GM23248 (cell line): ENCODE results near the gene TMEM158. TPM values are rescaled to one million over a fixed set of nuclear protein-coding genes. Genes with fewer than 3 reads are reported as not detected.

Experiments
- DNase-seq: peaks from one replicate; pipeline ENCODE4 v3.0.0-alpha.2; 2015
- H2AFZ ChIP-seq: fragments of 200-600 bp; sonication (generic); 2 replicates; pipeline ENCODE4 v1.6.1; 2016; ENCODE audit warnings: antibody characterized with exemption
- H3F3A ChIP-seq: fragments of 200-600 bp; sonication (generic); 2 replicates; pipeline ENCODE4 v1.6.1; 2016; ENCODE audit warnings: mild to moderate bottlenecking, antibody characterized with exemption, mixed run types; ENCODE audit not compliant: insufficient read depth
- H3K27ac ChIP-seq: fragments of 200-600 bp; sonication (generic); 2 replicates; pipeline ENCODE4 v1.5.1; 2016; ENCODE audit warnings: mild to moderate bottlenecking
- H3K27me3 ChIP-seq: fragments of 200-600 bp; sonication (generic); replicated peaks from 2 replicates; pipeline ENCODE4 v1.6.1; 2016; ENCODE audit warnings: mild to moderate bottlenecking; ENCODE audit not compliant: insufficient read depth
- H3K36me3 ChIP-seq: fragments of 200-600 bp; sonication (generic); 2 replicates; pipeline ENCODE4 v1.6.1; 2016; ENCODE audit warnings: low read depth, mild to moderate bottlenecking
- H3K4me1 ChIP-seq: fragments of 200-600 bp; sonication (generic); 2 replicates; pipeline ENCODE4 v1.6.1; 2016; ENCODE audit warnings: mild to moderate bottlenecking; ENCODE audit not compliant: insufficient read depth
- H3K4me2 ChIP-seq: fragments of 200-600 bp; sonication (generic); one replicate; pipeline ENCODE4 v1.6.1; 2016; ENCODE audit warnings: mild to moderate bottlenecking; ENCODE audit not compliant: unreplicated experiment
- H3K4me3 ChIP-seq: fragments of 200-600 bp; sonication (generic); 2 replicates; pipeline ENCODE4 v1.5.1; 2016; ENCODE audit warnings: mild to moderate bottlenecking
- H3K79me2 ChIP-seq: fragments of 200-600 bp; sonication (generic); 2 replicates; pipeline ENCODE4 v1.6.1; 2016; ENCODE audit warnings: mild to moderate bottlenecking; ENCODE audit not compliant: insufficient read depth
- H3K9ac ChIP-seq: fragments of 200-600 bp; sonication (generic); 2 replicates; pipeline ENCODE4 v1.6.1; 2016; ENCODE audit warnings: mild to moderate bottlenecking
- H3K9me2 ChIP-seq: fragments of 200-600 bp; sonication (generic); 2 replicates; pipeline ENCODE4 v1.6.1; 2016; ENCODE audit warnings: mixed run types, mild to moderate bottlenecking, moderate library complexity; ENCODE audit not compliant: insufficient read depth
- H3K9me3 ChIP-seq: fragments of 200-600 bp; sonication (generic); one replicate; pipeline ENCODE4 v1.6.1; 2017; ENCODE audit warnings: low read depth
- H4K20me1 ChIP-seq: fragments of 200-600 bp; sonication (generic); 2 replicates; pipeline ENCODE4 v1.6.0; 2016; ENCODE audit not compliant: insufficient read depth
- EZH2 ChIP-seq: fragments of 200-600 bp; sonication (generic); IDR thresholded peaks from 2 replicates; pipeline ENCODE4 v1.6.1; 2018; ENCODE audit warnings: antibody characterized with exemption, mild to moderate bottlenecking; ENCODE audit not compliant: insufficient read depth, poor library complexity, severe bottlenecking
- EZH2phosphoT487 ChIP-seq: fragments of 200-600 bp; sonication (generic); IDR thresholded peaks from 2 replicates; pipeline ENCODE4 v1.6.1; 2018; ENCODE audit warnings: antibody characterized with exemption, moderate library complexity, mild to moderate bottlenecking, low read depth; ENCODE audit not compliant: insufficient read depth
- WGBS, 2 experiments: methylation state at CpG; one replicate each; pipeline ENCODE4 v1.1.6; 2015 to 2017; ENCODE audit warnings: low lambda C conversion rate in 2 of 2, low coverage in 1 of 2; ENCODE audit errors: missing lambda C conversion rate in 2 of 2; 5-methylcytosine and 5-hydroxymethylcytosine counted together
- in situ Hi-C: fragments of 300-500 bp; cut with MboI; formaldehyde crosslinking; loops from 2 replicates; pipeline ENCODE4 v1.15.0; 2020
- polyA plus RNA-seq: library from polyadenylated mRNA; unstranded; fragments of >200 nt; fragmentation: Nextera tagmentation; extraction: Ambion mirVana; gene quantifications from 2 replicates; pipeline ENCODE4 v1.2.1, GENCODE V29; 2016
- total RNA-seq: library from RNA; depleted of rRNA; stranded (reverse); fragments of >200 nt; shearing (Covaris generic); gene quantifications from 2 replicates; pipeline ENCODE4 v1.2.3, GENCODE V29; 2014

The TMEM158 gene
- total and polyA plus RNA-seq, 2 experiments from 2014 or later, result 3.3 to 33.0 TPM

GRCh38 chr3:45187694-45188141, 38.4 kb downstream of the TMEM158 start:
- H2AFZ ChIP-seq, result no peak overlapping the region
- no peak overlapping the region for H3K27ac ChIP-seq
- WGBS, 2 experiments, result 77 to 79% methylated on average over 3 of the region's 3 CpGs

GRCh38 chr3:45186871-45187270, 39.2 kb downstream of the TMEM158 start:
- no peak for TF ChIP-seq EZH2
- TF ChIP-seq EZH2phosphoT487, result no peak
- Histone ChIP-seq H3K79me2 (no peaks in the 10 kb centered on the region), H3K4me1 (peaks cover 12% of the 10 kb centered on the region), H3F3A (no peaks in the 10 kb centered on the region), H3K27me3 (no peaks in the 10 kb centered on the region), H3K9me2 (no peaks in the 10 kb centered on the region; the same call in 1 of the 2 replicates), H3K4me2 (no peak overlapping the region), H3K9ac (no peak overlapping the region), H3K9me3 (no peaks in the 10 kb centered on the region), H3K4me3 (no peak overlapping the region), H3K27ac (no peak overlapping the region), H3K36me3 (no peaks in the 10 kb centered on the region), H4K20me1 (no peaks in the 10 kb centered on the region), H2AFZ (no peak overlapping the region)
- DNase-seq, result no peak
- in situ Hi-C loops, result no loop called here
- 95% methylated on average over 5 to 6 of the region's 6 CpGs for WGBS, 2 experiments

More at GRCh38 chr3:45187694-45188141, 38.4 kb downstream of the TMEM158 start:
- Histone ChIP-seq H3K9ac (no peak overlapping the region), H3K27me3 (no peaks in the 10 kb centered on the region), H3K4me3 (no peak overlapping the region), H3K36me3 (no peaks in the 10 kb centered on the region), H4K20me1 (no peaks in the 10 kb centered on the region), H3K79me2 (no peaks in the 10 kb centered on the region), H3K4me2 (no peak overlapping the region), H3K9me2 (no peaks in the 10 kb centered on the region; the same call in 1 of the 2 replicates), H3K9me3 (no peaks in the 10 kb centered on the region), H3K4me1 (peaks cover 11% of the 10 kb centered on the region), H3F3A (no peaks in the 10 kb centered on the region)
- in situ Hi-C loops, result no loop called here
- TF ChIP-seq EZH2phosphoT487 (no peak), EZH2 (no peak)
- DNase-seq, result no peak

GRCh38 chr3:45185461-45185860, 40.6 kb downstream of the TMEM158 start:
- no peak overlapping the region for H3K27ac ChIP-seq
- peaks cover 16% of the 10 kb centered on the region for H3K4me1 ChIP-seq
- no peaks in the 10 kb centered on the region for H3K36me3 ChIP-seq
- no peak overlapping the region for H2AFZ ChIP-seq
- no peaks in the 10 kb centered on the region for H4K20me1 ChIP-seq
- H3K9me2 ChIP-seq, result no peaks in the 10 kb centered on the region; the same call in 1 of the 2 replicates
- no peak for DNase-seq
- TF ChIP-seq EZH2phosphoT487, result no peak
- TF ChIP-seq EZH2, result no peak
- H3F3A ChIP-seq, result no peaks in the 10 kb centered on the region
- H3K79me2 ChIP-seq, result no peaks in the 10 kb centered on the region
- no peak overlapping the region for H3K4me3 ChIP-seq
- no peaks in the 10 kb centered on the region for H3K9me3 ChIP-seq
- WGBS, 2 experiments, result 91 to 95% methylated on average over 5 of the region's 5 CpGs
- no peaks in the 10 kb centered on the region for H3K27me3 ChIP-seq
- no peak overlapping the region for H3K4me2 ChIP-seq
- in situ Hi-C loops, result no loop called here
- no peak overlapping the region for H3K9ac ChIP-seq

- DNase-seq, result no peak
- H3K27me3 ChIP-seq, result no peaks in the 10 kb centered on the region
- no peaks in the 10 kb centered on the region; the same call in 1 of the 2 replicates for H3K9me2 ChIP-seq
- H3K4me1 ChIP-seq, result peaks cover 20% of the 10 kb centered on the region
- in situ Hi-C loops, result no loop called here
- no peak overlapping the region for H3K4me2 ChIP-seq
- H2AFZ ChIP-seq, result no peak overlapping the region
- H3K36me3 ChIP-seq, result no peaks in the 10 kb centered on the region
- no peaks in the 10 kb centered on the region for H4K20me1 ChIP-seq
- no peak overlapping the region for H3K4me3 ChIP-seq
- H3K79me2 ChIP-seq, result no peaks in the 10 kb centered on the region
- no peak overlapping the region for H3K9ac ChIP-seq
- TF ChIP-seq EZH2 (no peak), EZH2phosphoT487 (no peak)
- H3K9me3 ChIP-seq, result no peaks in the 10 kb centered on the region
- no peaks in the 10 kb centered on the region for H3F3A ChIP-seq
- WGBS, 2 experiments, result 93 to 98% methylated on average over 2 of the region's 2 CpGs
- no peak overlapping the region for H3K27ac ChIP-seq
Measured at GRCh38 chr3:45185052-45185451, 41.0 kb downstream of the TMEM158 start.

- WGBS, 2 experiments, result 84% methylated on average over 7 of the region's 7 CpGs
- DNase-seq, result no peak
- Histone ChIP-seq H3K9me3 (no peaks in the 10 kb centered on the region), H3K9ac (no peak overlapping the region), H3K4me1 (peaks cover 23% of the 10 kb centered on the region), H2AFZ (no peak overlapping the region), H3K27me3 (no peaks in the 10 kb centered on the region), H3F3A (peaks cover 5% of the 10 kb centered on the region; the same call in 1 of the 2 replicates), H3K36me3 (no peaks in the 10 kb centered on the region), H4K20me1 (no peaks in the 10 kb centered on the region), H3K4me2 (no peak overlapping the region), H3K27ac (no peak overlapping the region), H3K4me3 (no peak overlapping the region), H3K79me2 (no peaks in the 10 kb centered on the region), H3K9me2 (no peaks in the 10 kb centered on the region)
- TF ChIP-seq EZH2, result no peak
- no peak for TF ChIP-seq EZH2phosphoT487
- in situ Hi-C loops, result no loop called here
Measured at GRCh38 chr3:45183872-45184262, 42.2 kb downstream of the TMEM158 start.
